HTR-8/SVneo (cell line): ENCODE results near the gene ZNF524.

Experiments
- DNase-seq: peaks from one replicate; pipeline ENCODE4 v3.0.0; 2011; ENCODE audit warnings: low spot score, mixed read lengths; ENCODE audit not compliant: insufficient read length
- FAIRE-seq: peaks from 2 replicates; lab custom pipeline; 2011; peaks lifted over from hg19 to GRCh38; lab: Jason Lieb, UNC

ZNF524 gene

GRCh38 chr19:55650126-55650557, 50.1 kb downstream of the ZNF524 start:
- FAIRE-seq (no peak), DNase-seq (no peak)

- FAIRE-seq (no peak), DNase-seq (no peak)
Measured at GRCh38 chr19:55650602-55651230, 50.6 kb downstream of the ZNF524 start.

GRCh38 chr19:55651236-55651635, 51.1 kb downstream of the ZNF524 start:
- DNase-seq (no peak), FAIRE-seq (no peak)

- FAIRE-seq, result no peak
- DNase-seq, result no peak
Measured at GRCh38 chr19:55652311-55653128, 52.4 kb downstream of the ZNF524 start.
